ENCODE results near the gene GALNT2. TPM values are rescaled to one million over a fixed set of nuclear protein-coding genes. Genes with fewer than 3 reads are reported as not detected.

GALNT2 gene
- polyA plus RNA-seq, 1 donor = 47.1 TPM

DNA sequence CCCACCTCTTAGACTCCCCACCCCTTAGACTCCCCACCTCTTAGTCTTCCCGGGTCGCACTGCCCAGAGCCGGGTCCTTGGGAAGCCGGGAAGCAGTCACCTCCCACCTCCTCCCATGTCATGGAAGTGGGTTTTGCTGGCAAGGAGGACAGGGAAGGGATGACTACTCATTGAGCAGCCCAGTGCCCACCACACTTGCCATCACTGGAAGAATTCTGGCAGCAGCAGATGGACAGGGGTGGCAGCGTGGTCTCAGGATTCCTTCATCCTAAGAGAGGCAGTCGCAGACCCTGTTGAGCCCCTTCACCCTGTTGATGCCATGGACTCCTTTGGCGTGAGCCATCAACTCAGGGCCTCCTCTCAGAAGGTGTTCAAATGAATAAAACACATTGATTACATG is 218.3 kb downstream of the GALNT2 start:
- no peaks in the 10 kb centered on the region for H3K27me3 ChIP-seq (ENCODE audit: control insufficient read depth, insufficient read depth, low read length)
- H3K4me1 ChIP-seq (ENCODE audit: control insufficient read depth, insufficient read depth, low read length) = peaks cover 21% of the 10 kb centered on the region
- WGBS (ENCODE audit: insufficient coverage, low lambda C conversion rate) = no CpG with 5 or more reads among the region's 7 CpGs
- H3K36me3 ChIP-seq (ENCODE audit: control insufficient read depth, insufficient read depth, low read length) = peaks cover 7% of the 10 kb centered on the region
- no peak for DNase-seq
- no peaks in the 10 kb centered on the region for H3K9me3 ChIP-seq (ENCODE audit: control insufficient read depth, low read depth, low read length)
- no peak overlapping the region for H3K27ac ChIP-seq (ENCODE audit: low read length)
- no peak overlapping the region for H3K4me3 ChIP-seq (ENCODE audit: low read length)

DNA sequence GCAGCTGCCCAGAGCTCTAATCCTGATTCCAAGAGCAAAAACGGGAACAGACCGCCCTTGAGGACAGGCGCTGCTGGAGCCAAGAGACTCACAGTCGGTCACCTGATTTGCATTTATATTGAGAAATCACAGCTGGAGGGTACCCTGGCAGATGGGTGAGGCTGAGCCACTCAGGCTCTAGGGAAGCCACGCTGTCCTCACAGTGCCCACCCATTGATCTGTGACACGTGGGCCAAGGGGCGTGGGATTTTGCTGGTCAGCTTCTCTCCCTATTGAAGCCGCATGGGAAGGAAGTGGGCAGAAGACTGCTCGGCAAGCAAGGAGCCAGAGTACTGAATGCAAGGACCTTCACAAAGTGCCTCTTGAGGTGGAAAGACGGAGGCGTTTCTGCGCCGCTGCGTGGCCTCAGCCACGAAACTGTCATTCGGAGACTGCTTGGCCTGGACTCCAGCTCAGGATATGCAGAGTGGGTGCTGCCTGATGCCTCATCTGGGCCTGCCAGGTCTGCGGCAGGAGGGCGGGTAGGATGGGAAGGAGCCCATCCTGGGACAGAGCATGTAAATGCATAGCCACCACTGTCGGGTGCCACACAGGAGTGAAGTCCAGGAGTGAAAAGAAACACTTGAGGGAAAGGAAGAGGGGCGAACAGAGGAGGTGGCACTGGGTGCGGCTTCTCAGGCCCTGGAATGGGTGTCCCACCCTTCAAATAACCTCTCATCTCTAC is 219.3 kb downstream of the GALNT2 start:
- no peak for DNase-seq
- no peak overlapping the region for H3K27ac ChIP-seq (ENCODE audit: low read length)
- H3K4me1 ChIP-seq (ENCODE audit: control insufficient read depth, insufficient read depth, low read length) = peaks cover 12% of the 10 kb centered on the region
- no peaks in the 10 kb centered on the region for H3K27me3 ChIP-seq (ENCODE audit: control insufficient read depth, insufficient read depth, low read length)
- WGBS (ENCODE audit: insufficient coverage, low lambda C conversion rate) = 100% methylated on average over 2 of the region's 21 CpGs
- no peaks in the 10 kb centered on the region for H3K36me3 ChIP-seq (ENCODE audit: control insufficient read depth, insufficient read depth, low read length)
- no peak overlapping the region for H3K4me3 ChIP-seq (ENCODE audit: low read length)
- no peaks in the 10 kb centered on the region for H3K9me3 ChIP-seq (ENCODE audit: control insufficient read depth, low read depth, low read length)

DNA sequence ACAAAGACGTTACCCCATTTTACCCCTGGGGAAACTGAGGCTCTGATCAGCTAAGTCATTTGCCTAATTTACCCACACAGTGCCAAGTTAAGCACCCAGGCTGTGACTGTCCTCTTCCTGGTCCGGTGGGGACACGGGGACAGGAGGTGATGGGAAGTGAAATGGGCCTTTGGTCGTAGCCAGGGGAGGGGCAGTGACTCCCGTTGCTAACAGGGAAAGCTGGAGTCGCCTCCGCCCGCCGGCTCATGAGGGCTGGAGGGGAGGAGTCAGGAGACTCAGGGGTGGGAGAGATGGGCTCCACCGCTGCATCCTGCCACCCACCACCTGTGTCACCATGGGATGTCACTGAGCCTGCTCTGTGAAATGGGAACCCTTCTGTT is 219.8 kb downstream of the GALNT2 start:
- Histone ChIP-seq H3K36me3 (ENCODE audit: control insufficient read depth, insufficient read depth, low read length) (no peaks in the 10 kb centered on the region), H3K27me3 (ENCODE audit: control insufficient read depth, insufficient read depth, low read length) (no peaks in the 10 kb centered on the region), H3K4me1 (ENCODE audit: control insufficient read depth, insufficient read depth, low read length) (peaks cover 7% of the 10 kb centered on the region), H3K9me3 (ENCODE audit: control insufficient read depth, low read depth, low read length) (no peaks in the 10 kb centered on the region), H3K27ac (ENCODE audit: low read length) (no peak overlapping the region), H3K4me3 (ENCODE audit: low read length) (no peak overlapping the region)
- WGBS (ENCODE audit: insufficient coverage, low lambda C conversion rate) = no CpG with 5 or more reads among the region's 10 CpGs
- no peak for DNase-seq

DNA sequence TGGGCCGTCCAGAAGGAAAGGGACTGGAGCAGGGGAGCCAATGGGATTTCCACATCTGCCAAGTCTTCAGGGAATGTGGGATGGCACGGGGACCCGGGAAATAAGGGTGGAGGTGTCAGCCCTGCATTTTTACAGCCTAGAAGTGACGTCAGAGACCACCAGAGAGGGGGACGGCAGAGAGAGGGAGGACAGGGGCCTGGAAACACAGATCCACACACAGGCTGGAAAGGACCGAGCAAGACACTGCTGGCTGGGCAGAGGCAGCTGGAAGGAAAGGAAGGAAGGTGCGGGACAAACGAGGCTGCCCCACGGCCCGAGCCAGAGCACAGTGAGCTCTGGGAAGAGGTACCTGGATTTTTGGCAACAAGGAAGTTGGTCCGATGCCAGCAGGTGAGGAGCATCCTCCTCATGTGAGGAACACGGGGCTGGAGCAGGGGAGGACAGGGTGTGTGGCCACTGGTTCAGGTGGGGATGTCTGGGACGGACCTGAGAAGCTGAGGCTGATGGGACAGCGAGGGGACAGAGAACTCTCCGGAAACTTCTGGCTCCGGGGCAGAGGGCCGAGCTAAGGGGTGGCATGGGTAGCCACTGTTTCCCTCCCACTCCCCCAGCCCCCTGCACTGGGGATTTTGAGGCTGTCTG is 220.8 kb downstream of the GALNT2 start:
- Histone ChIP-seq H3K27ac (ENCODE audit: low read length) (no peak overlapping the region), H3K4me3 (ENCODE audit: low read length) (no peak overlapping the region), H3K36me3 (ENCODE audit: control insufficient read depth, insufficient read depth, low read length) (no peaks in the 10 kb centered on the region), H3K27me3 (ENCODE audit: control insufficient read depth, insufficient read depth, low read length) (no peaks in the 10 kb centered on the region), H3K4me1 (ENCODE audit: control insufficient read depth, insufficient read depth, low read length) (peaks cover under 1% of the 10 kb centered on the region), H3K9me3 (ENCODE audit: control insufficient read depth, low read depth, low read length) (no peaks in the 10 kb centered on the region)
- no peak for DNase-seq
- no CpG with 5 or more reads among the region's 17 CpGs for WGBS (ENCODE audit: insufficient coverage, low lambda C conversion rate)

DNA sequence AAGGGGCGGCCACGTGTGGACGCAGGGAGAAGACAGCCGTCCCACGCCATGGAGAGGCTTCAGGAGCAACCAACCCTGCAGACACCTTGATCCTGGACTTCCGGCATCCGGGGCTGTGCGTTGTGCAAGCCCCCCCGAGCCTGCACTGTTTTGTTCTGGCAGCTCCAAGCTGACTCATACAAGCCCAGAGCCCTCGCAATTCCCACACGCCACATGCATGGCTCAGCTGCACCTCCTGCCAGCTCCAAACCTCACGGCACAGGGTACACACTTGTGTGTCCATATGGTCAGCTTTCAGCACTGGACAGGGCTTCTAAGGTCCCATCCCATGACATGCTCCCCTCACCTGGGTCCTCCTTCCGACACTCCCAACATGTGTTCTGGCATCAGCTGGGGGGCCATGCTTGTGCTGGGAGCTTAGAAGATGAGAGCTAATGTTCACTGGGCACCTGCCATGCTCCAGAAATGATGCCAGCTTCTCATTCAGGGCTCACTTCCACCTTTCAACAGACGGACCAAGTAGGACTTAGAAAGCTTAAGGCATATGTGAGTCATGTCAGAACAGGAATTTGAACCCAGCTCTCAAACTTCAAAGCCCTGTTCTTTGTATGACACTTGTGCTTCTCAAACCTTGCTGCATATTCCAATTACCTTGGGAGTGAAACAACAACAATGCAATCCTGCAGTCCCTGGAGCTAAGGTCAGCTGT is 221.8 kb downstream of the GALNT2 start:
- Histone ChIP-seq H3K4me1 (ENCODE audit: control insufficient read depth, insufficient read depth, low read length) (no peaks in the 10 kb centered on the region), H3K27ac (ENCODE audit: low read length) (no peak overlapping the region), H3K27me3 (ENCODE audit: control insufficient read depth, insufficient read depth, low read length) (no peaks in the 10 kb centered on the region), H3K4me3 (ENCODE audit: low read length) (no peak overlapping the region), H3K9me3 (ENCODE audit: control insufficient read depth, low read depth, low read length) (no peaks in the 10 kb centered on the region), H3K36me3 (ENCODE audit: control insufficient read depth, insufficient read depth, low read length) (no peaks in the 10 kb centered on the region)
- no peak for DNase-seq
- no CpG with 5 or more reads among the region's 14 CpGs for WGBS (ENCODE audit: insufficient coverage, low lambda C conversion rate)

DNA sequence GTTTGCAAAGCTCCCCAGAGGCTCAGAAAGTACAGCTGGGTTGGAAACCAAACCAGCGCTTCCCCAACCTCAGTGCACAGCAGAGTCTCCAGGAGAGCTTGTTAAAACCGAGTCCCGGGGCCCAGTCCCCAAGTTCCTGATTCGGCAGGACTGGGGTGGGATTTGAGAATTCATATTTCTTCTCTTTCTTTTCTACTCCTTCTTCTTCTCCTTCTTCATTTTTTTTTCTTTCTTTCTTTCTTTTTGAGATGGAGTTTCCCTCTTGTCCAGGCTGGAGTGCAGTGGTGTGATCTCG is 222.3 kb downstream of the GALNT2 start:
- DNase-seq = no peak
- H3K27me3 ChIP-seq (ENCODE audit: control insufficient read depth, insufficient read depth, low read length) = no peaks in the 10 kb centered on the region
- no peaks in the 10 kb centered on the region for H3K9me3 ChIP-seq (ENCODE audit: control insufficient read depth, low read depth, low read length)
- no peaks in the 10 kb centered on the region for H3K4me1 ChIP-seq (ENCODE audit: control insufficient read depth, insufficient read depth, low read length)
- no peak overlapping the region for H3K4me3 ChIP-seq (ENCODE audit: low read length)
- no peaks in the 10 kb centered on the region for H3K36me3 ChIP-seq (ENCODE audit: control insufficient read depth, insufficient read depth, low read length)
- no peak overlapping the region for H3K27ac ChIP-seq (ENCODE audit: low read length)
- 97% methylated on average over 3 of the region's 5 CpGs for WGBS (ENCODE audit: insufficient coverage, low lambda C conversion rate)

DNA sequence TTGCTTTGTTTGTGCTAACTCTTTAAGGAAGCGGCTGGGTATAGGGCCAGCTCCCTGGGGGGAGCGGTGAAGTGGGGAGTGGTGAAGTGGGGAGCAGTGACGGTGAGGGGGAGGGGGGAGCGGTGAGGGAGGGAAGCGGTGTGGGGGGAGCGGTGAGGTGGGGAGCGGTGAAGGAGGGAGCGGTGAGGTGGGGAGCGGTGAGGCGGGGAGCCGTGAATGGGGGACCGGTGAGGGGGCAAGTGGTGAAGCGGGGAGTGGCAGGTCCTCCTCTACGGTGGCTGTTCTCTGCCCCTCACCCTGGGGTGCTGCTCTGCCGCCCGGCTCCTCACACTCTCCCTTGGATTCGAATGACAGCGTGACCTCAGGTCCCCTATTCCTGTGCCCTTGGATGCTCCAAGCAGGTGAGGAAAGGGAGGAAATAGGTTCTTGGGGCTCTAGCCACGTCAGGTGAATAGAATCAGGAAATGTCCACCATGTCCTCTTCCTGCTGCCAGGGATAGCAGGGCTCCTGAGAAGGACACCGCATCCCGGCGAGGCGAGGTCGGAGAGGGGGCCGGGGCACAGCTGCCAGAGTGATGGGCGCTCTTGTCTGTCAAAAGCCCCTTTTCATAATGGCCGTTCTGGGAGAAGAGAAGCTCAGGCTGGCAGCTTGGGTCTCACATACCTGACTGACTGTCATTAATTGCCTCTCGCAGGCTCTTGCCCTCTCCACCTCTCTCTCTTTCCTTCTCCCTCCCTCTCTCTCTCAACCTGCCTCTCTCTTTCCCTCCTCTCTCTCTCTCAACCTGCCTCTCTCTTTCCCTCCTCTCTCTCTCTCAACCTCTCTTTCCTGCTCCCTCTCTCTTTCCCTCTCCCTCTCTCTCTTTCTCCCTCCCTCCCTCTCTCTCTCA is 224.9 kb downstream of the GALNT2 start:
- no peaks in the 10 kb centered on the region for H3K4me1 ChIP-seq (ENCODE audit: control insufficient read depth, insufficient read depth, low read length)
- 48% methylated on average over 2 of the region's 28 CpGs for WGBS (ENCODE audit: insufficient coverage, low lambda C conversion rate)
- DNase-seq = no peak

DNA sequence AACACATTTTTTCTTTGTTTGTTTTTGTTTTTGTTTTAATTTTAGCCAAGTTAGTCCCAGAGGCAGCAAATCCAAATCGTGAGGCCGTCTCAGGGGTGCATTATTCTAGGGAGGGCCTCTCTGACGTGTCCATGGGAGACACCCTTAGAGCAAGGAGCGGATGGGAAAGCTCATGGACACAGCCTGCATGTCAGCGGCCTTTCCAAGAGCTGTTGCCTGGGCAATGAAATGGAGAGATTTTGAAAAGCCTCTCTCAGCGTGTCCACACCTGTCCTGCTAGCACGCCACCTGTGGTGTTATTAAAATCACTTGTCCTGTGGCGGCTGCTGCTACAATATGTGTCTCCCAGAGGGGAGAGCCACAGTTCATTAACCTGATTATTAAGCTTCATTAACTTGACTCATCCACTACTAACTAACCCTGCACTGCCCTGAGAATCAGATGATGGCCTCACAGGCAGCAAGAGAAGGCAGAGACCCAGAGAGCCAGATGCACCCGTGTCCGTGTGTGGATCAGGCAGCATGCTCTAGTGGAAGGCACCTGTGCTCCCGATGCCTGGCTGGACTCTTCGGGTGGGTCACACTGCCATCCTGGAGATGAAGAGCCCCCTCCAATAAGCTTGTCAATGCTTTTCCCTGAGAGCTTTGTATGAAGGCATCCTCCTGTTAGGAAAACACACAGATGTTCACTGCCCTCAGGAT is 225.8 kb downstream of the GALNT2 start:
- Histone ChIP-seq H3K27ac (ENCODE audit: low read length) (no peak overlapping the region), H3K36me3 (ENCODE audit: control insufficient read depth, insufficient read depth, low read length) (no peaks in the 10 kb centered on the region), H3K9me3 (ENCODE audit: control insufficient read depth, low read depth, low read length) (no peaks in the 10 kb centered on the region), H3K4me1 (ENCODE audit: control insufficient read depth, insufficient read depth, low read length) (no peaks in the 10 kb centered on the region), H3K4me3 (ENCODE audit: low read length) (no peak overlapping the region), H3K27me3 (ENCODE audit: control insufficient read depth, insufficient read depth, low read length) (no peaks in the 10 kb centered on the region)
- WGBS (ENCODE audit: insufficient coverage, low lambda C conversion rate) = 27% methylated on average over 2 of the region's 12 CpGs
- no peak for DNase-seq

More for the DNA sequence above, 224.9 kb downstream of the GALNT2 start:
- Histone ChIP-seq H3K27ac (ENCODE audit: low read length) (no peak overlapping the region), H3K4me3 (ENCODE audit: low read length) (no peak overlapping the region), H3K27me3 (ENCODE audit: control insufficient read depth, insufficient read depth, low read length) (no peaks in the 10 kb centered on the region), H3K9me3 (ENCODE audit: control insufficient read depth, low read depth, low read length) (no peaks in the 10 kb centered on the region), H3K36me3 (ENCODE audit: control insufficient read depth, insufficient read depth, low read length) (no peaks in the 10 kb centered on the region)

DNA sequence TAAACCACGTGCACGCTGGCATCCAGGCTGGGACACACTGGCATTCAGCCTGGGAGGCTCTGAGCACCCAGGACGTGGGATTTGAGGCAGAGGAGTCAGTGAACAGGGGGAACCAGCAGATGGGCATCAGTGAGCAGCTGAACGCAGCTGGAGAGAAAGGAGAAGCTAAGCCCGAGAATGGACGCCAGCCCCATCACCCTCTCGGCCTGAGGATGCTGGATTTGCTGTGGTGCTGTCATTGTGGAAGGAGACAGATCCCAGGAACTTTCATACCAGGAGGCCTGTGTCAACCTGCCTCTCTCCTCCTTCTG is 226.3 kb downstream of the GALNT2 start:
- H3K27ac ChIP-seq (ENCODE audit: low read length) = no peak overlapping the region
- H3K36me3 ChIP-seq (ENCODE audit: control insufficient read depth, insufficient read depth, low read length) = no peaks in the 10 kb centered on the region
- no peaks in the 10 kb centered on the region for H3K27me3 ChIP-seq (ENCODE audit: control insufficient read depth, insufficient read depth, low read length)
- H3K9me3 ChIP-seq (ENCODE audit: control insufficient read depth, low read depth, low read length) = no peaks in the 10 kb centered on the region
- whole genome bisulfite sequencing (ENCODE audit: insufficient coverage, low lambda C conversion rate) = no CpG with 5 or more reads among the region's 7 CpGs
- DNase-seq = no peak
- H3K4me1 ChIP-seq (ENCODE audit: control insufficient read depth, insufficient read depth, low read length) = no peaks in the 10 kb centered on the region
- H3K4me3 ChIP-seq (ENCODE audit: low read length) = no peak overlapping the region

DNA sequence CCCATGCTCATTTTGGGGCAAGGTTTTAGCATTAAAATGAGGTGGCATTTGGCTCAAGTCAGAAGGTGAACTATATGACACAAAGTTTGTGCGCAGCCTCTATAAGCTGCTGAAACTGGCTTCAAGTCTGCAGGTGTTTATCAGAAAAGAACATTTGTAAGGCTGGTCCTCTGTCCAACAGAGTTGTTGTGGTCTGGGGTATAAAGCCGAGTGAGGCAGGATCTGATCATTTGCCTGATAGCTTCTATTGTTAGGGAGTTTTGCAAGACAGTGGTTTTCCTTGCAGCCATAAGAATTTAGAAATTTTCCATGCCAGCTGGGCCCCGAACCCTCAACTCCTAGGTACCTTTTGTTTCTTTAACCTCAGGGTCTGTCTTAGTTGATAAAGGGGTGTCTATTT is 228.3 kb downstream of the GALNT2 start:
- no CpG with 5 or more reads among the region's 3 CpGs for WGBS (ENCODE audit: insufficient coverage, low lambda C conversion rate)
- Histone ChIP-seq H3K4me1 (ENCODE audit: control insufficient read depth, insufficient read depth, low read length) (peaks cover 14% of the 10 kb centered on the region), H3K4me3 (ENCODE audit: low read length) (no peak overlapping the region)

More for the DNA sequence above, 228.3 kb downstream of the GALNT2 start:
- no peaks in the 10 kb centered on the region for H3K9me3 ChIP-seq (ENCODE audit: control insufficient read depth, low read depth, low read length)
- H3K36me3 ChIP-seq (ENCODE audit: control insufficient read depth, insufficient read depth, low read length) = no peaks in the 10 kb centered on the region
- no peaks in the 10 kb centered on the region for H3K27me3 ChIP-seq (ENCODE audit: control insufficient read depth, insufficient read depth, low read length)
- DNase-seq = no peak
- H3K27ac ChIP-seq (ENCODE audit: low read length) = no peak overlapping the region
